ENCODE results near the gene REV1.
"Not testable (repeated sequence)": the region's sequence is repeated elsewhere in the genome, so short reads cannot be mapped to it uniquely, and the experiment has no call there.

REV1 gene

GRCh38 chr2:99401841-99402240 is 88.0 kb downstream of the REV1 start:
- DNase-seq, result no peak

GRCh38 chr2:99399795-99400194 is 90.0 kb downstream of the REV1 start:
- no peak for DNase-seq

GRCh38 chr2:99399063-99399462 is 90.8 kb downstream of the REV1 start:
- no peak for DNase-seq

- DNase-seq, result no peak
Measured at GRCh38 chr2:99398303-99398702, 91.5 kb downstream of the REV1 start.

- no peak for DNase-seq
Measured at GRCh38 chr2:99397266-99397920, 92.4 kb downstream of the REV1 start.

GRCh38 chr2:99395589-99396130 is 94.2 kb downstream of the REV1 start:
- DNase-seq, result no peak

GRCh38 chr2:99389946-99390345 is 99.9 kb downstream of the REV1 start:
- DNase-seq, result no peak

- DNase-seq, result no peak
Measured at GRCh38 chr2:99389371-99389770, 100.4 kb downstream of the REV1 start.

- no peak for DNase-seq
Measured at GRCh38 chr2:99388892-99389291, 100.9 kb downstream of the REV1 start.

- no peak for DNase-seq
Measured at GRCh38 chr2:99386011-99386410, 103.8 kb downstream of the REV1 start.

GRCh38 chr2:99382143-99382542 is 107.7 kb downstream of the REV1 start:
- DNase-seq, result no peak

- DNase-seq, result no peak
Measured at GRCh38 chr2:99380376-99381010, 109.3 kb downstream of the REV1 start.

- no peak for DNase-seq
Measured at GRCh38 chr2:99377879-99378278, 111.9 kb downstream of the REV1 start.

GRCh38 chr2:99376254-99376864 is 113.5 kb downstream of the REV1 start:
- no peak for DNase-seq

GRCh38 chr2:99374747-99375146 is 115.1 kb downstream of the REV1 start:
- no peak for DNase-seq

GRCh38 chr2:99373144-99373543 is 116.7 kb downstream of the REV1 start:
- DNase-seq, result no peak

GRCh38 chr2:99368854-99369253 is 121.0 kb downstream of the REV1 start:
- DNase-seq, result not testable (repeated sequence)

GRCh38 chr2:99365661-99366060 is 124.2 kb downstream of the REV1 start:
- no peak for DNase-seq

GRCh38 chr2:99356853-99357252 is 133.0 kb downstream of the REV1 start:
- no peak for DNase-seq

- DNase-seq, result not testable (repeated sequence)
Measured at GRCh38 chr2:99354825-99355224, 135.0 kb downstream of the REV1 start.

GRCh38 chr2:99354070-99354469 is 135.7 kb downstream of the REV1 start:
- DNase-seq, result no peak
